Thyroid gland (tissue), 4 donors: Measurements from ENCODE around the gene CDH4. TPM values are rescaled to one million over a fixed set of nuclear protein-coding genes. Genes with fewer than 3 reads are reported as not detected.

Experiments
- DNase-seq, 2 donors: peaks; one replicate each; pipeline ENCODE4 v3.0.0-alpha.2; 2019
- H3K27ac ChIP-seq, 3 donors: fragments of 200-600 bp; sonication (generic); 1 replicate in 2 of 3; 2 replicates in 1 of 3; pipeline ENCODE4 v1.5.1; 2016 to 2019; ENCODE audit warnings: mild to moderate bottlenecking in 1 of 3, moderate library complexity in 1 of 3
- H3K27me3 ChIP-seq: fragments of 200-600 bp; sonication (generic); one replicate; pipeline ENCODE4 v1.5.1; 2019
- H3K36me3 ChIP-seq, 2 donors: fragments of 200-600 bp; sonication (generic); one replicate each; pipeline ENCODE4 v1.5.1; 2016 to 2019
- H3K4me1 ChIP-seq, 2 donors: fragments of 200-600 bp; sonication (generic); one replicate each; pipeline ENCODE4 v1.5.1; 2017 to 2019
- H3K4me3 ChIP-seq, 3 donors: fragments of 200-600 bp; sonication (generic); replicated peaks in 1 of 3; 1 replicate in 2 of 3; 2 replicates in 1 of 3; pipeline ENCODE4 v1.5.1; 2016; ENCODE audit warnings: mild to moderate bottlenecking in 1 of 3
- H3K9me3 ChIP-seq: fragments of 200-600 bp; sonication (generic); one replicate; pipeline ENCODE4 v1.5.1; 2017
- CTCF ChIP-seq, 6 experiments: fragments of 200-600 bp in 3 of 6; fragments of 450-650 bp in 3 of 6; sonication (generic) in 3 of 6; IDR thresholded peaks; one replicate each; pipeline ENCODE4 v1.5.1; 2016 to 2019; ENCODE audit warnings: antibody characterized with exemption in 6 of 6, mild to moderate bottlenecking in 2 of 6, inconsistent platforms in 1 of 6, moderate library complexity in 1 of 6
- POLR2A ChIP-seq, 2 donors: fragments of 450-650 bp; IDR thresholded peaks; one replicate each; pipeline ENCODE4 v1.6.1; 2017; ENCODE audit warnings: antibody characterized with exemption in 2 of 2, mild to moderate bottlenecking in 2 of 2, moderate library complexity in 1 of 2
- WGBS, 2 donors: methylation state at CpG; one replicate each; pipeline ENCODE4 v1.1.5; 2017; 5-methylcytosine and 5-hydroxymethylcytosine counted together
- intact Hi-C: fragments of 100-400 bp; cut with DNase I; formaldehyde crosslinking; loops from one replicate; pipeline ENCODE4 v1.15.1; 2023
- total RNA-seq, 4 donors: library from RNA; depleted of rRNA; stranded (reverse); fragments of >200 nt; gene quantifications; one replicate each; pipeline ENCODE4 v1.2.3, GENCODE V29; 2016

Gene CDH4
- total RNA-seq, 4 donors from 2014 or later = 0.22 to 0.29 (median 0.29) TPM; not detected in 1

DNA sequence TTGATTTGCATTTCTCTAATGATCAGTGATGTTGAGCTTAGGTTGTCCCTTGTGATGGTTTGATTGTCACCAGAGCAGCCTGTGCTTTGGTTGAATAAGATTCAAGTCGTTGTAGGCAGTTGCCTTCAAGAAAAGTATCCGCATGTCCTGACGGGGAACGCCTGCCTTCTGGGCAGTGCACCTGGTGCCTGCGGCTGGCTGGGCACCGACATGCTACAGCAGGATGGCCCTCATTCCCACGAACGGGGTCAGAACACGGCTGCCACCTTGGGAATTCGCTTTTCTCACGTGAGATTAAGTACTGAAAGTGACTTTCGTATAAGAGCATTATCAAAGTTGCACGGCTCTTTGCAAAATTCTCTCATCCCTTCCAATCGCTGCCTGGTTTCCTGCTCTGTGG lies 78.4 kb downstream of the CDH4 start:
- Histone ChIP-seq H3K27me3 (no peaks in the 10 kb centered on the region), H3K27ac (no peak overlapping the region), H3K4me3 (no peak overlapping the region), H3K36me3 (no peaks in the 10 kb centered on the region), H3K4me1 (no peaks in the 10 kb centered on the region), H3K9me3 (no peaks in the 10 kb centered on the region)
- 80% methylated on average over 13 to 14 of the region's 14 CpGs for WGBS, 2 donors
- no peak for TF ChIP-seq CTCF (IDR thresholded peaks at IDR 0.05)
- no peak for TF ChIP-seq POLR2A (IDR thresholded peaks at IDR 0.05)
- DNase-seq = no peak
- intact Hi-C loops = no loop called here

- Histone ChIP-seq H3K36me3 (no peaks in the 10 kb centered on the region), H3K4me1 (no peaks in the 10 kb centered on the region), H3K4me3 (no peak overlapping the region), H3K27me3 (no peaks in the 10 kb centered on the region), H3K27ac (no peak overlapping the region), H3K9me3 (no peaks in the 10 kb centered on the region)
- DNase-seq = no peak
- TF ChIP-seq CTCF (IDR thresholded peaks at IDR 0.05) (no peak), POLR2A (IDR thresholded peaks at IDR 0.05) (no peak)
- intact Hi-C loops = no loop called here
- WGBS, 2 donors = 72 to 77% methylated on average over 6 to 11 of the region's 11 CpGs
Measured at GRCh38 chr20:61331543-61331942, 79.5 kb downstream of the CDH4 start.

- TF ChIP-seq CTCF (IDR thresholded peaks at IDR 0.05) = no peak
- TF ChIP-seq POLR2A (IDR thresholded peaks at IDR 0.05) = no peak
- no peak for DNase-seq
- no peaks in the 10 kb centered on the region for H3K36me3 ChIP-seq
- intact Hi-C loops = no loop called here
- no peaks in the 10 kb centered on the region for H3K9me3 ChIP-seq
- H3K27ac ChIP-seq = no peak overlapping the region
- no peaks in the 10 kb centered on the region for H3K4me1 ChIP-seq
- H3K27me3 ChIP-seq = no peaks in the 10 kb centered on the region
- 60 to 66% methylated on average over 18 to 21 of the region's 22 CpGs for WGBS, 2 donors
- no peak overlapping the region for H3K4me3 ChIP-seq
Measured at GRCh38 chr20:61332016-61332975, 80.2 kb downstream of the CDH4 start.

GRCh38 chr20:61333484-61334108 lies 81.5 kb downstream of the CDH4 start:
- H3K27ac ChIP-seq = no peak overlapping the region
- H3K9me3 ChIP-seq = no peaks in the 10 kb centered on the region
- intact Hi-C loops = no loop called here
- no peak overlapping the region for H3K4me3 ChIP-seq
- no peaks in the 10 kb centered on the region for H3K36me3 ChIP-seq
- no peak for DNase-seq
- no peaks in the 10 kb centered on the region for H3K27me3 ChIP-seq
- no peaks in the 10 kb centered on the region for H3K4me1 ChIP-seq
- WGBS, 2 donors = 75 to 76% methylated on average over 8 to 9 of the region's 9 CpGs
- TF ChIP-seq POLR2A (IDR thresholded peaks at IDR 0.05) (no peak), CTCF (IDR thresholded peaks at IDR 0.05) (no peak)

DNA sequence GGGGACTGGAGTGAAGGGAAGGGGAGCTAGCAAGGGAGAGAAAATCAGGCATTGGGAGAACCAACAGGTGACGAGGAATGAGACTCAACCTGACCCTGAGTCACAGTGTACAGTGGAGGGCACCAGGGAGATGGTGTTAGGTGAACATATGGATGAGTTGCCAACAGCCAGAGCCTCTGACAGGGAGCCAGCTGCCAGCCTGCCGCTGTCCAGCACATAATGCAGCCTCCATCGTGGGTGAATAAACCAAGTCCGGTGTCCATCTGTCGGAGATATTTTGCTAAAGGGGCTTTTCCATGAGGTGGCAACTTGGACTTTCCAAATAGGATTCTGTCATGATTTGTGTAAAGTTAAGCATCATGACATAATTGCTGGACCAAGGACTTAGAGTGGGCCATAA lies 88.1 kb downstream of the CDH4 start:
- no peak for DNase-seq
- Histone ChIP-seq H3K9me3 (no peaks in the 10 kb centered on the region), H3K36me3 (no peaks in the 10 kb centered on the region), H3K4me3 (no peak overlapping the region), H3K27me3 (no peaks in the 10 kb centered on the region), H3K4me1 (no peaks in the 10 kb centered on the region), H3K27ac (no peak overlapping the region)
- TF ChIP-seq POLR2A (IDR thresholded peaks at IDR 0.05) (no peak), CTCF (IDR thresholded peaks at IDR 0.05) (no peak)
- WGBS, 2 donors = 77% methylated on average over 5 of the region's 5 CpGs
- intact Hi-C loops = no loop called here
